ENCODE data around the gene TNFSF15. TPM values are rescaled to one million over a fixed set of nuclear protein-coding genes. Genes with fewer than 3 reads are reported as not detected.

The TNFSF15 gene
- total RNA-seq, 2 experiments from 2014 or later, result not detected

DNA sequence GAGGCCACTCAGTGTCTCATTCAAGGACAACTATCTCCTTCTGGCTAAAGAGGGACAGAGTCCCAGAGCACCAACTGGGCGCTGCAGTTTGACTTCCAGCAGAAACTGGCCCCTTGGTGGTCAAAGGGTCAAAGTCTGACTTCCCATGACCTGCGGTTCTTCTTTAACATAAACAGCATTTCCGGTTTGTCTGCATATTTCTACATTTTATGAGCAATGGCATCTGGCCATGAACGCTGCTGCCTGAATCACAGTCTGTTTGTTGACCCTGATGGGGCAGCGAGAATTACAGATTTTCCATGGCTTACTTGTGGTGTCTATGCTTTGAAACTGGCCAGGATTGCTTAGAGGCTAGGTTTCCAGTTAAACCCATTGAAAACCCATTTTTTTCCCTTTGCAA, 1.3 kb downstream of the TNFSF15 start:
- H3K9me3 ChIP-seq (ENCODE audit: control insufficient read depth in 1 of 2, insufficient read depth in 1 of 2, low read length in 2 of 2), result no peaks in the 10 kb centered on the region
- DNase-seq (no peak), ATAC-seq (ENCODE audit: poor library complexity) (no peak)
- peaks cover 20% of the 10 kb centered on the region for H3K4me1 ChIP-seq (ENCODE audit: insufficient read depth, low read length)
- no peaks in the 10 kb centered on the region for H3K9me3 Mint-ChIP-seq
- CTCF ChIA-PET, result no interaction called here
- H3K36me3 Mint-ChIP-seq (ENCODE audit: low read depth), result no peaks in the 10 kb centered on the region
- intact Hi-C loops (cut with DNase I, micrococcal nuclease), result no loop called here
- no peak overlapping the region for H3K4me3 ChIP-seq (ENCODE audit: low read length)
- POLR2A ChIA-PET, result no interaction called here
- H3K4me3 Mint-ChIP-seq, result no peak overlapping the region
- TF ChIP-seq, protein P1, sequence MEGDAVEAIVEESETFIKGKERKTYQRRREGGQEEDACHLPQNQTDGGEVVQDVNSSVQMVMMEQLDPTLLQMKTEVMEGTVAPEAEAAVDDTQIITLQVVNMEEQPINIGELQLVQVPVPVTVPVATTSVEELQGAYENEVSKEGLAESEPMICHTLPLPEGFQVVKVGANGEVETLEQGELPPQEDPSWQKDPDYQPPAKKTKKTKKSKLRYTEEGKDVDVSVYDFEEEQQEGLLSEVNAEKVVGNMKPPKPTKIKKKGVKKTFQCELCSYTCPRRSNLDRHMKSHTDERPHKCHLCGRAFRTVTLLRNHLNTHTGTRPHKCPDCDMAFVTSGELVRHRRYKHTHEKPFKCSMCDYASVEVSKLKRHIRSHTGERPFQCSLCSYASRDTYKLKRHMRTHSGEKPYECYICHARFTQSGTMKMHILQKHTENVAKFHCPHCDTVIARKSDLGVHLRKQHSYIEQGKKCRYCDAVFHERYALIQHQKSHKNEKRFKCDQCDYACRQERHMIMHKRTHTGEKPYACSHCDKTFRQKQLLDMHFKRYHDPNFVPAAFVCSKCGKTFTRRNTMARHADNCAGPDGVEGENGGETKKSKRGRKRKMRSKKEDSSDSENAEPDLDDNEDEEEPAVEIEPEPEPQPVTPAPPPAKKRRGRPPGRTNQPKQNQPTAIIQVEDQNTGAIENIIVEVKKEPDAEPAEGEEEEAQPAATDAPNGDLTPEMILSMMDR (IDR thresholded peaks at IDR 0.05), result no peak
- no peak overlapping the region for H3K27ac ChIP-seq (ENCODE audit: low read depth in 1 of 2, low read length in 2 of 2)
- peaks cover 25% of the 10 kb centered on the region for H3K4me1 Mint-ChIP-seq (ENCODE audit: low read depth)
- no peak overlapping the region for H3K27ac Mint-ChIP-seq
- H3K27me3 ChIP-seq (ENCODE audit: control insufficient read depth in 1 of 2, insufficient read depth in 2 of 2, low read length in 2 of 2), result no peaks in the 10 kb centered on the region
- no peaks in the 10 kb centered on the region for H3K27me3 Mint-ChIP-seq
- H3K36me3 ChIP-seq (ENCODE audit: insufficient read depth, low read length), result no peaks in the 10 kb centered on the region

DNA sequence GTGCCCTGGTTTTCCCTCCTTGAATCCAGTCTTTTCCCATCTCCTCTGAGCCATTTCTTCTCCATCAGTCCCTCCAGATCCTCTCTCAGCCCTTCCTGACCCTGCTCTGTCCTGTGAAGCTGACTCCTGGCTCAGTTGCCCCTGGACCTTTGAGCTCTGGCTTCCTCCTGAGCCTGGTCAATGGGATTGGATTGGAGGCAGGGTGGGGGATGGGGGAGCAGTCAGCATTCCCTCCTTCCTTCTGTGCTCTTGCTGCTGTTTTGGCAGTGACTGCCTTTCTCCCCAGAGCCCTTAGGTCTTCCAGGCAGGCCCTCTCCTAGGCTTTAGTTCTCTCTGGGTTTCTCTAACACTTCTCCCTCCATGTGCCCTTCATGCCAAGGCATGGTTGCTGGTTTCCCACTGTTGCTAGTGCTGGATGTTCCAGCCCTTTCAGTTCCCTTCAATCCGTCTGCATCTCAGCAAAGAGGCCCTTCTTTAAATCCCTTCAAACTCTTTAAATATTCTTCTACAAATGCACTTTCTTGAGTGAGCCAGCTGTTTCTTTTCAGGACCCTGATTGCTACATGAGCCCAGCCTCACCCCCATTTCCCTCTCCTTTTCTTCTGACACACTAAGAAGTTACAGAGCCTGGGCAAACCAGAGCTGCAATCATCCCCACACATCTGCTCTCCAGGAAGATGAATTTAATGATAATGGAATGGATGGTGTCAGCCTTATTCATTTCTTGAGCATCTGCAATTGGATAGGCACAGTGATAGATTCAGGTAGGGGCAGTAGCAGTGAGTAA, 2.2 kb downstream of the TNFSF15 start:
- Mint-ChIP-seq H3K36me3 (ENCODE audit: low read depth) (no peaks in the 10 kb centered on the region), H3K9me3 (no peaks in the 10 kb centered on the region), H3K4me3 (no peak overlapping the region), H3K27ac (no peak overlapping the region), H3K4me1 (ENCODE audit: low read depth) (peaks cover 25% of the 10 kb centered on the region), H3K27me3 (no peaks in the 10 kb centered on the region)
- intact Hi-C loops (cut with DNase I, micrococcal nuclease), result no loop called here
- no peaks in the 10 kb centered on the region for H3K36me3 ChIP-seq (ENCODE audit: insufficient read depth, low read length)
- H3K9me3 ChIP-seq (ENCODE audit: control insufficient read depth in 1 of 2, insufficient read depth in 1 of 2, low read length in 2 of 2), result no peaks in the 10 kb centered on the region
- no peak overlapping the region for H3K27ac ChIP-seq (ENCODE audit: low read depth in 1 of 2, low read length in 2 of 2)
- CTCF ChIA-PET, result no interaction called here
- peaks cover 20% of the 10 kb centered on the region for H3K4me1 ChIP-seq (ENCODE audit: insufficient read depth, low read length)
- DNase-seq, result no peak
- no peak for ATAC-seq (ENCODE audit: poor library complexity)
- H3K27me3 ChIP-seq (ENCODE audit: control insufficient read depth in 1 of 2, insufficient read depth in 2 of 2, low read length in 2 of 2), result no peaks in the 10 kb centered on the region
- POLR2A ChIA-PET, result no interaction called here
- TF ChIP-seq, protein P1 (IDR thresholded peaks at IDR 0.05), result no peak
- H3K4me3 ChIP-seq (ENCODE audit: low read length), result no peak overlapping the region

GRCh38 chr9:114799925-114800324, 5.9 kb downstream of the TNFSF15 start:
- no peaks in the 10 kb centered on the region for H3K27me3 ChIP-seq (ENCODE audit: control insufficient read depth in 1 of 2, insufficient read depth in 2 of 2, low read length in 2 of 2)
- H3K4me3 ChIP-seq (ENCODE audit: low read length), result no peak overlapping the region
- ChIA-PET CTCF (no interaction called here), POLR2A (interaction anchor here (1.2 kb wide), 1 partner anchor 107 kb away, joined by 3 read pairs; no protein-coding TSS in a partner anchor)
- TF ChIP-seq, protein P1 (IDR thresholded peaks at IDR 0.05), result no peak
- no peak for ATAC-seq (ENCODE audit: poor library complexity)
- H3K36me3 ChIP-seq (ENCODE audit: insufficient read depth, low read length), result no peaks in the 10 kb centered on the region
- Mint-ChIP-seq H3K9me3 (no peaks in the 10 kb centered on the region), H3K27me3 (no peaks in the 10 kb centered on the region), H3K4me3 (no peak overlapping the region), H3K4me1 (ENCODE audit: low read depth) (no peaks in the 10 kb centered on the region), H3K36me3 (ENCODE audit: low read depth) (no peaks in the 10 kb centered on the region), H3K27ac (no peak overlapping the region)
- H3K4me1 ChIP-seq (ENCODE audit: insufficient read depth, low read length), result no peaks in the 10 kb centered on the region
- intact Hi-C loops (cut with DNase I, micrococcal nuclease), result no loop called here
- no peak for DNase-seq
- H3K9me3 ChIP-seq (ENCODE audit: control insufficient read depth in 1 of 2, insufficient read depth in 1 of 2, low read length in 2 of 2), result no peaks in the 10 kb centered on the region
- no peak overlapping the region for H3K27ac ChIP-seq (ENCODE audit: low read depth in 1 of 2, low read length in 2 of 2)
